CD14-positive monocyte (primary cell): ENCODE data around the gene BBC3. TPM values are rescaled to one million over a fixed set of nuclear protein-coding genes. Genes with fewer than 3 reads are reported as not detected.
A peak's percentile ranks its signal among the peaks of the same experiment; 100 is the strongest.

Experiments used
- DNase-seq, 3 donors: peaks; one replicate each; pipeline ENCODE4 v3.0.0-alpha.2; 2011 to 2022
- H2AFZ ChIP-seq: 2 replicates; pipeline ENCODE4 v1.6.0; 2012; ENCODE audit warnings: mild to moderate bottlenecking, low read depth, low read length, inconsistent platforms; ENCODE audit not compliant: insufficient read depth, poor library complexity, severe bottlenecking
- H3K27ac ChIP-seq, 2 donors: 1 replicate in 1 of 2; 2 replicates in 1 of 2; pipeline ENCODE4 v1.5.1; 2012 to 2013; ENCODE audit warnings: low read length in 2 of 2, control low read depth in 1 of 2, inconsistent platforms in 1 of 2, low read depth in 1 of 2, mild to moderate bottlenecking in 1 of 2
- H3K27me3 ChIP-seq, 2 donors: one replicate each; pipeline versions ENCODE4 v1.6.0 to v1.6.1; 2011 to 2013; ENCODE audit warnings: low read length in 2 of 2; ENCODE audit not compliant: control insufficient read depth in 2 of 2, insufficient read depth in 2 of 2
- H3K36me3 ChIP-seq, 2 donors: replicated peaks in 1 of 2; 1 replicate in 1 of 2; 2 replicates in 1 of 2; pipeline versions ENCODE4 v1.5.1 to v1.6.1; 2012 to 2013; ENCODE audit warnings: low read length in 2 of 2, control low read depth in 1 of 2, inconsistent platforms in 1 of 2, mild to moderate bottlenecking in 1 of 2; ENCODE audit not compliant: insufficient read depth in 2 of 2, control insufficient read depth in 1 of 2
- H3K4me1 ChIP-seq, 2 donors: 1 replicate in 1 of 2; 2 replicates in 1 of 2; pipeline versions ENCODE4 v1.5.1 to v1.6.1; 2012 to 2013; ENCODE audit warnings: low read length in 2 of 2, control low read depth in 1 of 2, inconsistent platforms in 1 of 2, mild to moderate bottlenecking in 1 of 2, moderate library complexity in 1 of 2; ENCODE audit not compliant: insufficient read depth in 2 of 2, control insufficient read depth in 1 of 2
- H3K4me2 ChIP-seq: replicated peaks from 2 replicates; pipeline ENCODE3; 2012; ENCODE audit warnings: low read length, moderate library complexity, mild to moderate bottlenecking; ENCODE audit not compliant: poor library complexity, severe bottlenecking; ENCODE audit errors: extremely low read depth
- H3K4me3 ChIP-seq, 3 experiments: fragments of 200-600 bp in 1 of 3; sonication (generic) in 1 of 3; replicated peaks in 1 of 3; 1 replicate in 2 of 3; 2 replicates in 1 of 3; pipeline ENCODE4 v1.5.1; 2011 to 2013; ENCODE audit warnings: low read length in 3 of 3, mild to moderate bottlenecking in 3 of 3, control low read depth in 2 of 3, low read depth in 2 of 3, inconsistent platforms in 1 of 3, moderate library complexity in 1 of 3
- H3K79me2 ChIP-seq: 2 replicates; pipeline ENCODE4 v1.6.0; 2012; ENCODE audit warnings: mild to moderate bottlenecking, control low read depth, inconsistent platforms, low read length, moderate library complexity; ENCODE audit not compliant: insufficient read depth
- H3K9ac ChIP-seq: 2 replicates; pipeline ENCODE4 v1.6.0; 2017; ENCODE audit warnings: low read length, mild to moderate bottlenecking; ENCODE audit not compliant: insufficient read depth, poor library complexity, severe bottlenecking
- H3K9me3 ChIP-seq, 2 donors: replicated peaks in 1 of 2; 1 replicate in 1 of 2; 2 replicates in 1 of 2; pipeline versions ENCODE4 v1.5.1 to v1.6.1; 2012 to 2013; ENCODE audit warnings: low read length in 2 of 2, control low read depth in 1 of 2; ENCODE audit not compliant: control insufficient read depth in 1 of 2, insufficient read depth in 1 of 2
- H4K20me1 ChIP-seq: 2 replicates; pipeline ENCODE4 v1.6.0; 2012; ENCODE audit warnings: mild to moderate bottlenecking, low read length, control low read depth, moderate library complexity; ENCODE audit not compliant: insufficient read depth
- H3K27ac Mint-ChIP-seq, 7 donors: one replicate each; pipeline ENCODE4 v1.8.0; 2020; ENCODE audit warnings: mild to moderate bottlenecking in 7 of 7, mixed read lengths in 7 of 7, moderate library complexity in 6 of 7, inconsistent platforms in 2 of 7
- H3K27me3 Mint-ChIP-seq, 3 donors: one replicate each; pipeline ENCODE4 v1.8.0; 2021 to 2022; ENCODE audit warnings: low read depth in 3 of 3, mild to moderate bottlenecking in 3 of 3, mixed read lengths in 3 of 3, moderate library complexity in 3 of 3, inconsistent platforms in 1 of 3
- H3K36me3 Mint-ChIP-seq, 2 donors: one replicate each; pipeline ENCODE4 v1.8.0; 2020; ENCODE audit warnings: mixed read lengths in 2 of 2, inconsistent platforms in 1 of 2, mild to moderate bottlenecking in 1 of 2
- H3K4me1 Mint-ChIP-seq: one replicate; pipeline ENCODE4 v1.8.0; 2020; ENCODE audit warnings: mild to moderate bottlenecking, mixed read lengths
- H3K4me3 Mint-ChIP-seq, 2 donors: one replicate each; pipeline ENCODE4 v1.8.0; 2020; ENCODE audit warnings: mild to moderate bottlenecking in 2 of 2, mixed read lengths in 2 of 2, moderate library complexity in 1 of 2
- H3K9me3 Mint-ChIP-seq, 7 donors: one replicate each; pipeline ENCODE4 v1.8.0; 2020 to 2022; ENCODE audit warnings: mixed read lengths in 7 of 7, mild to moderate bottlenecking in 6 of 7, moderate library complexity in 6 of 7, inconsistent platforms in 2 of 7
- WGBS: methylation state at CpG from one replicate; pipeline ENCODE4 v1.1.5; 2013; ENCODE audit warnings: missing lambda C conversion rate; ENCODE audit not compliant: insufficient coverage; 5-methylcytosine and 5-hydroxymethylcytosine counted together
- intact Hi-C, 2 donors: fragments of 100-400 bp; cut with micrococcal nuclease; formaldehyde crosslinking; loops; one replicate each; pipeline versions ENCODE4 v1.15.0 to v1.15.1; 2023
- polyA plus RNA-seq, 3 donors: library from polyadenylated mRNA; depleted of rRNA in 1 of 3; unstranded in 2 of 3; stranded (reverse) in 1 of 3; fragments of 300-500 nt in 2 of 3; fragments of >200 nt in 1 of 3; fragmentation: Illumina TruSeq in 2 of 3; gene quantifications; 1 replicate in 2 of 3; 2 replicates in 1 of 3; pipeline ENCODE4 v1.2.3, GENCODE V29; 2012 to 2021
- TF ChIP-seq, protein P1 (sequence below): fragments of 200-600 bp; IDR thresholded peaks from one replicate; pipeline ENCODE4 v1.8.0; 2022; ENCODE audit warnings: antibody characterized with exemption, mild to moderate bottlenecking

The BBC3 gene
- polyA plus RNA-seq, 3 donors, result 2.5 to 17.4 (median 4.8) TPM

- 48% methylated on average over 15 of the region's 19 CpGs for WGBS
- TF ChIP-seq, protein P1, sequence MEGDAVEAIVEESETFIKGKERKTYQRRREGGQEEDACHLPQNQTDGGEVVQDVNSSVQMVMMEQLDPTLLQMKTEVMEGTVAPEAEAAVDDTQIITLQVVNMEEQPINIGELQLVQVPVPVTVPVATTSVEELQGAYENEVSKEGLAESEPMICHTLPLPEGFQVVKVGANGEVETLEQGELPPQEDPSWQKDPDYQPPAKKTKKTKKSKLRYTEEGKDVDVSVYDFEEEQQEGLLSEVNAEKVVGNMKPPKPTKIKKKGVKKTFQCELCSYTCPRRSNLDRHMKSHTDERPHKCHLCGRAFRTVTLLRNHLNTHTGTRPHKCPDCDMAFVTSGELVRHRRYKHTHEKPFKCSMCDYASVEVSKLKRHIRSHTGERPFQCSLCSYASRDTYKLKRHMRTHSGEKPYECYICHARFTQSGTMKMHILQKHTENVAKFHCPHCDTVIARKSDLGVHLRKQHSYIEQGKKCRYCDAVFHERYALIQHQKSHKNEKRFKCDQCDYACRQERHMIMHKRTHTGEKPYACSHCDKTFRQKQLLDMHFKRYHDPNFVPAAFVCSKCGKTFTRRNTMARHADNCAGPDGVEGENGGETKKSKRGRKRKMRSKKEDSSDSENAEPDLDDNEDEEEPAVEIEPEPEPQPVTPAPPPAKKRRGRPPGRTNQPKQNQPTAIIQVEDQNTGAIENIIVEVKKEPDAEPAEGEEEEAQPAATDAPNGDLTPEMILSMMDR, result peak; percentile 81
- Histone ChIP-seq H3K79me2 (no peaks in the 10 kb centered on the region), H3K27ac (peak overlapping the region in 1 of 2 donors; percentile 59), H3K36me3 (peaks cover 25 to 45% of the 10 kb centered on the region in 2 donors), H3K4me3 (peak overlapping the region in 1 of 3 experiments; percentile 31), H3K27me3 (no peaks in the 10 kb centered on the region), H4K20me1 (no peaks in the 10 kb centered on the region), H3K4me2 (peak overlapping the region; percentile 48), H2AFZ (peak overlapping the region; percentile 65), H3K4me1 (peaks cover 8 to 10% of the 10 kb centered on the region in 2 donors), H3K9me3 (no peaks in the 10 kb centered on the region), H3K9ac (no peak overlapping the region)
- Mint-ChIP-seq H3K9me3 (no peaks in the 10 kb centered on the region), H3K4me1 (peaks cover 12% of the 10 kb centered on the region), H3K4me3 (peak overlapping the region in 1 of 2 donors; percentile 30), H3K27ac (peak overlapping the region; percentile 35 to 87 (median 84)), H3K36me3 (peaks cover 39 to 45% of the 10 kb centered on the region in 2 donors), H3K27me3 (peaks cover 0 to 3% (median 0%) of the 10 kb centered on the region in 3 donors)
- DNase-seq, result peak; percentile 69 to 85 (median 75)
- intact Hi-C loops, result loop anchor here (1.0 to 5.0 kb wide), 4 partner anchors 20 to 59 kb away; partner anchors contain the start of gene BBC3 (in 1 of the 2)
These were observed 20.2 kb downstream of the BBC3 start for GRCh38 chr19:47210689-47211316.

DNA sequence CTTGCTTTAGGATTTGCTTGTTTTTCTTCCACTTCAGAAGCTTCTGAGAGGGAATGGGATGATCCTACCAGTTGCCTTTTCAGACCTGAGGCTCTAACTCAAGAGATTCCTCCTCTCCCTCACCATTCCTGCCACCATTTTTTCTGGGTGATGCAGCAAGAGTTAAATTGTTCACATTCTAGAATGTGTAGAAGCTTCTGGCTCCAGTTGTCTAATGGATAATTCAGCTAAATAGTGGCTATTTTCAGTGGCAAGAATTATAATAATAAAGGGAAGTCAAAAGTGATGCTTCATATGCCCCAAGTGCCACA, 20.9 kb downstream of the BBC3 start:
- Mint-ChIP-seq H3K36me3 (peaks cover 46 to 52% of the 10 kb centered on the region in 2 donors), H3K27ac (peak overlapping the region in 3 of 7 donors; percentile 44 to 87 (median 84)), H3K27me3 (peaks cover 0 to 3% (median 0%) of the 10 kb centered on the region in 3 donors), H3K9me3 (no peaks in the 10 kb centered on the region), H3K4me3 (no peak overlapping the region), H3K4me1 (peaks cover 12% of the 10 kb centered on the region)
- Histone ChIP-seq H3K79me2 (no peaks in the 10 kb centered on the region), H3K4me2 (no peak overlapping the region), H3K9ac (no peak overlapping the region), H4K20me1 (no peaks in the 10 kb centered on the region), H3K4me3 (no peak overlapping the region), H2AFZ (no peak overlapping the region), H3K27ac (no peak overlapping the region), H3K4me1 (peaks cover 8 to 10% of the 10 kb centered on the region in 2 donors), H3K27me3 (no peaks in the 10 kb centered on the region), H3K9me3 (no peaks in the 10 kb centered on the region), H3K36me3 (peaks cover 31 to 52% of the 10 kb centered on the region in 2 donors)
- intact Hi-C loops, result loop anchor here (1.0 to 5.0 kb wide), 4 partner anchors 21 to 58 kb away; partner anchors contain the start of gene BBC3 (in 1 of the 2)
- no peak for DNase-seq
- TF ChIP-seq, protein P1, result no peak
